KOPT-K1 (cell line): ENCODE measurements around the gene CPNE9.

Source experiments
- H3K27ac ChIP-seq: fragments of 200-600 bp; sonication (generic); 2 replicates; pipeline ENCODE4 v1.5.1; 2016; ENCODE audit warnings: antibody characterized with exemption, mild to moderate bottlenecking, low read depth, low read length; ENCODE audit not compliant: poor library complexity, severe bottlenecking
- H3K36me3 ChIP-seq: fragments of 200-600 bp; sonication (generic); 2 replicates; pipeline ENCODE4 v1.5.1; 2017; ENCODE audit warnings: antibody characterized with exemption, mild to moderate bottlenecking, low read length, moderate library complexity; ENCODE audit not compliant: insufficient read depth
- H3K9me3 ChIP-seq: fragments of 200-600 bp; sonication (generic); 2 replicates; pipeline ENCODE4 v1.5.1; 2017; ENCODE audit warnings: antibody characterized with exemption, low read length, mild to moderate bottlenecking; ENCODE audit not compliant: insufficient read depth, poor library complexity, severe bottlenecking

The CPNE9 gene

DNA sequence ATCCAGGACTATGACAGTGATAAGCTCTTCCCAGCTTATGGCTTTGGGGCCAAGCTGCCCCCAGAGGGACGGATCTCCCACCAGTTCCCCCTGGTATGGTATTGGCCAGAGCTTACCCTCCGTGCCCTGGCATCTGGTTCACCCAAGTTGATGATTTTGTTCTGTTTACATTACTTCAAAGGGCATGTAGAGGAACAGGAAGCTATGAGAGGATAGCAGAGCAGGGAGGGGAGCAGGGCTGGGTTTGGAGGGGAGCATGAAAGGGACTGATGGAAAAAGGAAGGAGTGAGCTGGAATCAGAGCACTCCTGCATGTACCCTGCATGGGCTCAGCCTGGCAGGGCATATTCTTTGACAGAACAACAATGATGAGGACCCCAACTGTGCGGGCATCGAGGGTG lies 14.5 kb downstream of the CPNE9 start:
- Histone ChIP-seq H3K9me3 (no peaks in the 10 kb centered on the region), H3K27ac (no peak overlapping the region), H3K36me3 (no peaks in the 10 kb centered on the region)

DNA sequence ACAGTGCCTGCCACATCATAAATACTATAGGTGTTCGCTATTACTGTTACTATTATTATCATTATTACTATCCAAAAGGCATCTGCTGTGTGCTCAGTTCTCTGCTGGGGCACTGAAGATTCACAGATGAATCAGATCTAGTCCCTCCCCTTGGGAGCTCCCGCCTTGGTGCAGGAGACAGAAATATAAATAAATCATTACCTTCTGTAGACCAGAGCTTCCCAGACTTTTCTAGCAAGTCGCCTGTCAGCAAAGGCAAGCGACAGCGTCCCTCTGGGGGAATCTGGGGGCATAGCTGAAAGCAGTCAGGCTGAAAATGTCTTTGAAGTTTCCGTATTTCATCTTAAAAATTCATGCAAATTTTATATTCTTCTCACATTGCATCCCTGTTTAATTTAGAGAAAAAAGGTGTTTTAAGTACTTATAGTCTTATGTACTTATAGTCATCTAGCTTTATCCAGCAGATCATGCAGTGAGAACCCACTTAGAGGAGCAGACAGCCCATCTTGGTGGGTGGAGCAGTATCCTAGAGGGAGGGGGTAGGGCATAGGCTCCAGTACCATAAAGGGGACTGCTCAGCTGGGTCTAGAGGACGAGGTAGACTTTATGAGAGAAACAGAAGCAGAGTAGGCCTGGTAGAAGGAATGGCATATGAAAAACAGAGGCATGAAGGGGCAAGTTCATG lies 17.5 kb downstream of the CPNE9 start:
- Histone ChIP-seq H3K36me3 (no peaks in the 10 kb centered on the region), H3K9me3 (no peaks in the 10 kb centered on the region), H3K27ac (no peak overlapping the region)

DNA sequence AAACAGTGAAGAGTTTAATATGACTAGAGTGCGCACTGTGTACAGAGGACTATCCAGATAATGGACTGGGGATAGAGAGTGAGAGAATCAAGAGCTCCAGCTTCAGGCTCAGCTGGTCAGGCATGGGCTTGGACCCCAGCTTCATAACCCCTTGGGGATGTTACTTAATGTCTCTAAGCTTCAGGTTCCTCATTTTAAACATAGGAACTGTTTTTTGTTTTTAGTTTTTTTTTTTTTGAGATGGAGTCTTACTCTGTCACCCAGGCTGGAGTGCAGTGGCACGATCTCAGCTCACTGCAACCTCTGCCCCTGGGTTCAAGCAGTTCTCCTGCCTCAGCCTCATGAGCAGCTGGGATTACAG lies 18.0 kb downstream of the CPNE9 start:
- Histone ChIP-seq H3K9me3 (no peaks in the 10 kb centered on the region), H3K36me3 (no peaks in the 10 kb centered on the region), H3K27ac (no peak overlapping the region)

DNA sequence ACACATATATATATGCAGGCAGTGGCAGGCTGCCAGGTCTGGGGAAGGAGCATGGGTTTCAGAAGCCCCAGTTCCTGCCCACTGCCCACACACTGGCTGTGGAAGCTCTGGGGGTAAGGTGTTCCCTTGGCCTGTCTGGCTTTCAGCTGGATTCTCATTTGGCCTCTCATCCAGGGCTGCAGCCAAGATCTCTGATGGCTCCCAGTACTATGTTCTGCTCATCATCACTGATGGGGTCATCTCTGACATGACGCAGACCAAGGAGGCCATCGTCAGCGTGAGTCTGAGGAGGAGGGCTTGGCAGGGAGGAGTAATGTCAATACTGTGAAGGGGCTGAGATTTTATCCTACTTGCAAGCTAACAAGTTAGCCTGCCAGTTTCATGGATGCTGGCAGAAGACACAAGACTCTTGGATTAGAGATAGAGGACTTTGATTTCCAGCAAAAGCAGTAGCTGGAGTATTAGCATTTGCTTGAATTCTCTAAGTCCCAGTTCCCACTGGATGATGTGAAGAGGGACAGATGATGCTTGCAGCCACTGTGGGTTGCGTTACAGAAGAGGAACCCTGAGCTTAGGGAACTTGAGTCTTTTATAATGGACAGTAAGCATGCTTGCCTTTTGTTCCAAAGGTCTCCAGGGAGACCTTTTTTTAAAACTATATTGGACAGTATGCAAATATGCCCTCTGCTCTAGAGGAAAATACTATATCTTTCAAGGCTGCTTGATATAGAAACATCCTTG lies 22.3 kb downstream of the CPNE9 start:
- Histone ChIP-seq H3K9me3 (no peaks in the 10 kb centered on the region), H3K36me3 (no peaks in the 10 kb centered on the region), H3K27ac (no peak overlapping the region)

DNA sequence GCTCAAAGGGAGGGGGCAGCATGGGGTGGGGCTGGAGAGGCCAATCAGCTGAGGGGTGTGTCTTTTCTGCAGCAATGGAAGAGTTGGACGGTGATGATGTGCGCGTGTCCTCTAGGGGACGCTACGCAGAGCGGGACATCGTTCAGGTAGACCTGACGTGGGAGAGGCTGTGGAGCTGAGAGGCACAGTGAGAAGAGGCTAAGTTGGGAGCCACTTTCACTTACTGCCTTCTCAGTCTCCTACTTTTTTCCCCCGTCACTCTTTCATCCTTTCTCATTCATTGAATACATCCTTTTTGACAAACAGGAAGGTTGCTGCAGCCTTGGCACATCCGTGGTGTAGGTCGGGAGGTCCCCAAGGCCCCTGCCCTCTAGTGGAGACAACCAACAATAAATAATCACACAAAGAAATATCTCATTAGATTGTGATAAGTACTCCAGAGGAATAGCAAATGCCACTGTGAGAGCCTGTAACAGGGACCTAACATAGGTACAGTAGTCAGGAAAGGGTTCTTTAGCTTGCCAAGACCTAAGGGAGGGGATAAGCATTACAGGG lies 23.5 kb downstream of the CPNE9 start:
- no peaks in the 10 kb centered on the region for H3K36me3 ChIP-seq
- H3K27ac ChIP-seq = peak overlapping the region; percentile 56
- H3K9me3 ChIP-seq = no peaks in the 10 kb centered on the region

DNA sequence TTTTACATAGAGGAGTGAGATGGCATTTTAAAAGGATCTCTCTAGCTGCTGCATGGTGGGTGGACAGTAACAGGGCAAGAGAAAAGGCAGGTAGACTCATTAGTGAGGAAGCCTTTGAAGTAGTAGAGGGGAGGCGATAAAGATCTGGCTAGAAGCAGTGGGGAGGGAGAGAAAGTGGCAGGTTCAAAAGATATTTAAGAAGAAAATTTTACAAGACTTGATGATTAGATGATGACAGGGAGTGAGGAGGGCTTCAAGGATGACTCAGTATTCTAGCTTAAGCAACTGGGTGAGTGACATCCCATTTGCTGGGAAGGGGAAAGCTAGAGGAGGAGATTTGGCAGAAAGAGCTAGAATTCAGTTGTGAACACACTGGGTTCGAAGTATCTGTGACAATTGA lies 24.1 kb downstream of the CPNE9 start:
- Histone ChIP-seq H3K36me3 (no peaks in the 10 kb centered on the region), H3K9me3 (no peaks in the 10 kb centered on the region), H3K27ac (peak overlapping the region; percentile 56)

DNA sequence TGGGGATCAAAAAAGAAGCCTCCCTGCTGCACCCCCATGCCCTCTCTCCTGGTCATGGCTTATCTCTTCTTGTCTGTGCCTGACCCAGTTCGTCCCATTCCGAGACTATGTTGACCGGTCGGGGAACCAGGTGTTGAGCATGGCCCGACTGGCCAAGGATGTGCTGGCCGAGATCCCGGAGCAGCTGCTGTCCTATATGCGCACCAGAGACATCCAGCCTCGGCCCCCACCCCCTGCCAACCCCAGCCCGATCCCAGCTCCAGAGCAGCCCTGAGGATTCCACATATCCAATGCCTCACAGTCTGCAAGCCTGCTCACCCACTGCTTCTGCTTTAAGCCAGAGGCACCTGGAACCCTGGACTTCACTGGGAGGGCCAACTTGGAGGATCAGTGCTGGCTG lies 25.8 kb downstream of the CPNE9 start:
- H3K9me3 ChIP-seq = no peaks in the 10 kb centered on the region
- no peak overlapping the region for H3K27ac ChIP-seq
- peaks cover 16% of the 10 kb centered on the region for H3K36me3 ChIP-seq

DNA sequence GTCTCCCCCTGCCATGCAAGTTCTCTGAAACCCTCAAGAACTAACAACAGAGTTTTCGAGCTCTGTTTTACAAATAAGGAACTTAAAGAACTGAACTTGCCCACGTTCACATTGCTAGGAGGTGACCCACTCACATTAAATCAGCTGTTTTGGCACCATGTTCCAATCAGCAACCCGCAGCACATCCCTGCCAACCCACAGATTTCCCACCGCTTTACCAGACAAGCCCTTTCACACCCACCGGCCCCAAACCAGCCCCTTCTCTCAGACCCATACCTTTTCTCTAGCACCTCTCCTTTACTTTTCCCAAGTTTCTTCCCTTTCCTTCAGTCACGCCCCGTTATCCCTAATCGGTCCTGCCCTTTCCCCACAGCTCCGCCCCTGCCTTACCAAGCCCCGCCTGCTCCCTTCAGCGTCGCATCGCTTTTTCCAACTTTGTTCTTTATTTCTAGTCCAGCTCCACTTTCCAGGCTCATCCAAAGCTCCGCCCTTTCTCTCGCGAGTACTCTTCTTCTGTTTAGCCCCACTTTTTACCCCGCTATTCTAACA lies 27.1 kb downstream of the CPNE9 start:
- H3K9me3 ChIP-seq = no peaks in the 10 kb centered on the region
- peaks cover 29% of the 10 kb centered on the region for H3K36me3 ChIP-seq
- peak overlapping the region; percentile 99 for H3K27ac ChIP-seq

DNA sequence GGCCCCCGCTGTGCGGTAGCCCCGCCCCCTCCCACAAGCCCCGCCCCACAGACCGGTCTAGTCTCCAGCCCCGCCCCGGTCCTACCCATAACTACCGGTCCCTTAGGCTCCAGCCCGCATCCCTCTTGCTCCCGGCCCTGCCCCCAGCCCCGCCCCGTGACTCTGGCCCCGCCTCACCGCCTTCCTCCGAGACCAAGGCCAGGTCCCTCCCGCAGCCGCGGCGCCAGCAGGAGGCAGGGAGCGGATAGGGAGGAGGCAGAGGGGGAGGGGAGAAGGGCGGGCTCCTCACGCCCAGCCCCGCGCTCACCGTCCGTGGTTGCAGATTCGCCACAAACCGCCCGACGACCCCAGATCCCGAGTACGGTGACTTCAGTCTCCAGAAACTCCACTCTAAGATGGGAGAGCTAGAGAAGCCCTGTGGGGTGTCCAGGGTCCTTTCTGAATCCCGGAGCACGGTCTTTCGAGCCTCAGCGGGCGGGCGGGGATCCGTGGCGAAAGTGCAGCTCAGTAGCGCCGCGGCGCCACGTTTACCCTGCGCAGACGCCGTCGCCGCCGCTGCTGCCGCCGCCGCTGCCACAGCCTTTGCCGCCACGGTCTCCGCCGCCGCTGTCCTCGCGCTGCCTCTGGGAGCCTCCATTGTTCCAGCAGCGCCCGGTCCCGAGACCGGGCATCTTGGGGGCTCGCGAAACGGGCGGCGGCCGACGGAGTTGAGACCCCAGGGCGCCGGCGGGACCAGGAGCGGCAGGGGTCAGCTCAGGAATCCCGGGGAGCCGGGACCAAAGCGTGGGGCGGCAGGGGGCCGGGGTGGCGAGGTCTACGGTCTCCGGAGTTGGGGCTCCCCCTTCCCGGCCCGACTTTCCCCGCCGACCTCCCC lies 27.8 kb downstream of the CPNE9 start, which contains the start of gene BRPF1:
Gene BRPF1 (plus strand): TSS at position 530 of the 874 bp plus-strand sequence. CDS start 2,406 bp downstream, outside the sequence.
- Histone ChIP-seq H3K27ac (peak within 1 kb of the TSS; percentile 99), H3K36me3 (peaks cover 36% of the 10 kb centered on the region), H3K9me3 (no peaks in the 10 kb centered on the region)

DNA sequence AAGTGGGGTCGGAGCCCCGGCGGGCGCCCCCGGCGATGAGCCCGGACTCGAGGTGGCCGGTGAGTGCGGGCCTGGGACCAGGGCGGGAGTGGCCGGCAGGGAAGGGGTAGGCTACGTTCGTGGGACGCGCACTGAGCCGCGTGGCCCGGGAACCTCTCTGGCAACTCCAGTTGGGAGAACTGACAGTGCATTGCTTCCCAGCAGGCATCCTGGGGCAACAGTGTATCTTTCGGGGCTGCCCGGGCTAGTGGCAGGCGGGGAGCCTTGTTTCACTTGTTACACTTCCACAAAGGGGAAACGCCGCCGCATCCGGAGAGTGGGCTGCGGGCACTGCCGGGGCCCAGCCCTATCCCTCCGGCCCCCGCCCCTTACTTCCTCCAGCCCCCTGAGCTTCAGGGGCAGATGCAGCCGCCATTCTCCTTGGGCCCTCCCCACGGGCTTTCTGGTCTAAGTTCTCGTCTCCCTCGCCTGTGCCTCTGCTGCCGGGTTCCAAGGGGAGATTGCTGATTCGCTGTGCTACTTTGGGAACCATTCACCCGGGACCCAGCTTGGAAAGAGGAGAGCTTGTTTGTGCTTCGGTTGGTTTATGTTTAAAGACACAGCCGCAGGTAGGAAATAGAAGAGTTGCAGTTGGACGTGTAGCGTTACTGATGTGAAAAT lies 28.6 kb downstream of the CPNE9 start:
- Histone ChIP-seq H3K36me3 (peaks cover 44% of the 10 kb centered on the region), H3K27ac (peak overlapping the region; percentile 99), H3K9me3 (no peaks in the 10 kb centered on the region)

DNA sequence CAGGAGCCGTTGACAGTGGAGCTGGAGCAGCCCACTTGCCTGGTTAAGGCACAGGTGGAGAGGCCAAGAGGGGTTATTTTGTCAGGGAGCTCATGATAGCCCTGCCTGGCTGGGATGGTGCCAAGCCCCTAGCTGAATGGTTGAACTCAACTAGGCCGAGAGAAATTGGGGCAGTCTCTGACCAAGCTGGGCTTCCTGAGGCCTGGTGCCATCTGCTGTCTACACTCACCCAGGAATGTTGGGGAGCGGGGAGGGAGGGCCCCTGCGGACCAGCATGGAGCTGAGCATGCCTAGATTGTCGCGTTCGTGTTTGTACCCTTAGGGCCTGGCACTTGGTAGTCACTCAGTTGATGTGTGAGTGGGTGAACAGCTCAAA lies 29.1 kb downstream of the CPNE9 start:
- H3K27ac ChIP-seq = peak overlapping the region; percentile 99
- H3K36me3 ChIP-seq = peaks cover 49% of the 10 kb centered on the region

DNA sequence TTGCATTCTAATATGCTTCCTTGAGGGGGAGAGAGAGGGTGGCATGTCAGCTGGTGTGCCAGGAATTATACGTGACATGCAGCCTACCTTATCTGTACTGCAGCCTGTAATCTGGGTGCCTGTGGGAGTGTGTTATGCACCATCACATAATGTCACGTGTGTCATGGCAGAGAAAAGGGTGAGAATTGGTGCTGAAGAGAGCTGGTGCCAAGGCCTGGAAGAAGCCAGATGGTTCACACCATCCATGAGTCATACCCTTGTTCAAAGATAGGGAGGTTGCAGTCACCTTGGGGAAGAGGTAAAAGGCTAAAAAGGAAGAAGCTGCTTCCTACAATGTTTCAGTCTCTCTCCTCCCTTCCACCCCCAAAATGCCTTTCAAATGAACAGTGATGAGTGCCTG lies 33.2 kb downstream of the CPNE9 start:
- H3K36me3 ChIP-seq = peaks cover 90% of the 10 kb centered on the region
- no peak overlapping the region for H3K27ac ChIP-seq
- H3K9me3 ChIP-seq = no peaks in the 10 kb centered on the region

More for the DNA sequence above, 29.1 kb downstream of the CPNE9 start:
- H3K9me3 ChIP-seq = no peaks in the 10 kb centered on the region

DNA sequence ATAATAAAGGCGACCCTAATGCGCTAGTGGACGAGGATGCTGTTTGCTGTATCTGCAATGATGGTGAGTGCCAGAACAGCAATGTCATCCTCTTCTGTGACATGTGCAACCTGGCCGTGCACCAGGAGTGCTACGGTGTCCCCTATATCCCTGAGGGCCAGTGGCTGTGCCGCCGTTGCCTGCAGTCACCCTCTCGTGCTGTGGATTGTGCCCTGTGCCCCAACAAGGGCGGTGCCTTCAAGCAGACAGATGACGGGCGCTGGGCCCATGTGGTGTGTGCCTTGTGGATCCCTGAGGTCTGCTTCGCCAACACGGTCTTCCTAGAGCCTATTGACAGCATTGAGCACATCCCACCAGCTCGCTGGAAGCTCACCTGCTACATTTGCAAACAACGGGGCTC lies 35.5 kb downstream of the CPNE9 start:
- Histone ChIP-seq H3K36me3 (peaks cover 100% of the 10 kb centered on the region), H3K27ac (no peak overlapping the region), H3K9me3 (no peaks in the 10 kb centered on the region)

DNA sequence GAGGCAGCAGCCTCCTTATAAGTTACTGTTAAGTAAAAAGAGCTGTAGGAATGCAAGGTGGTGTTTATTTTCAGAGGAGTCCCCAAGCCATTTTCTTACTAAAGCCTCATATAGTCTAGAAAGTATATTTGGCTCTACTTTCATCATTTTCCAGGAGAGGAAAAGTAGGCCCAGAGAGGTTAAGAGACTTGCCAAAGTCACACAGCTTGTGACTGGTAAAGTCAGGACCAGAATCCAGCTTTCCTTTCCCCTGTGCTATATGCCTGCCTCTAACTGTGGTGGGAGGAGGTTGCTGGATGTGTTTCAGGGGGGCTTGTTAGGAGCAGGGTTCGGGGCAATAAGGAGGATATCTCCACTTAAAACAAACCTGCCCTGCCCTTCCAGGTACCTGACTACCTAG lies 38.9 kb downstream of the CPNE9 start:
- peaks cover 100% of the 10 kb centered on the region for H3K36me3 ChIP-seq

More for the DNA sequence above, 38.9 kb downstream of the CPNE9 start:
- no peaks in the 10 kb centered on the region for H3K9me3 ChIP-seq
- H3K27ac ChIP-seq = no peak overlapping the region
